ENCODE data around the gene PYGL.

The PYGL gene

DNA sequence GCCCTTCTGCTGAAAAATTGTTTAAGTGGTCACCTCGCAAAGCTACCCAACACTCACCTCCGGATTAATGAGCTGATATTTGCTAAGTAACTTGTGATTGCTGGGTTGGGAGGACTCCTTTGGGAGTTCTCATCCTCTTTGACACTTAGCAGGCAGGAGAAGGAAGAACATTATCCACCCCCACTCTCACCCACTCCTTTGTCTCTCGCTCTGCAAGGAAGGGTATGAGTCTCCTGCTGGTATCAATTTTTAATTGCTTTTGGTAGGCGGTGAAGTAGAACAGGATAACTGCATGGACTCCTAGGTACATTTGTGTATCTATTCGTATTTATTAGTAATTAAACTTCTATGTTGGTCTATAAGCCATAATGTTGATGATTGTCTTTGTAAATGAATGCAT, 79.3 kb downstream of the PYGL start:
- Histone ChIP-seq H3K27ac (ENCODE audit: insufficient read depth in 1 of 2, low read depth in 1 of 2, low read length in 2 of 2, poor library complexity in 1 of 2, severe bottlenecking in 2 of 2) (no peak overlapping the region), H3K36me3 (ENCODE audit: control insufficient read depth in 4 of 4, insufficient read depth in 4 of 4, low read length in 3 of 4) (no peaks in the 10 kb centered on the region), H3K4me3 (ENCODE audit: control insufficient read depth in 1 of 7, extremely low read depth in 1 of 7, insufficient read depth in 4 of 7, low read depth in 2 of 7, low read length in 6 of 7) (no peak overlapping the region), H3K27me3 (replicated peaks in 2 of 5; ENCODE audit: control insufficient read depth in 4 of 5, insufficient read depth in 5 of 5, low read length in 4 of 5) (no peaks in the 10 kb centered on the region), H3K9me3 (ENCODE audit: control extremely low read depth in 1 of 5, control insufficient read depth in 4 of 5, insufficient read depth in 2 of 5, low read depth in 1 of 5, low read length in 4 of 5) (no peaks in the 10 kb centered on the region), H3K4me1 (ENCODE audit: control extremely low read depth in 1 of 4, control insufficient read depth in 4 of 4, insufficient read depth in 4 of 4, low read length in 3 of 4) (peaks cover 10 to 25% (median 15%) of the 10 kb centered on the region in 4 experiments)
- ChIA-PET CTCF (interaction anchor here (1.2 to 1.8 kb wide), 6 partner anchors 33 to 91 kb away, joined by 3 to 9 read pairs (median 4); partner anchors contain the start of gene NIN), POLR2A (no interaction called here)
- DNase-seq: no peak
- no CpG with 5 or more reads among the region's 5 CpGs for WGBS (ENCODE audit: insufficient coverage)

DNA sequence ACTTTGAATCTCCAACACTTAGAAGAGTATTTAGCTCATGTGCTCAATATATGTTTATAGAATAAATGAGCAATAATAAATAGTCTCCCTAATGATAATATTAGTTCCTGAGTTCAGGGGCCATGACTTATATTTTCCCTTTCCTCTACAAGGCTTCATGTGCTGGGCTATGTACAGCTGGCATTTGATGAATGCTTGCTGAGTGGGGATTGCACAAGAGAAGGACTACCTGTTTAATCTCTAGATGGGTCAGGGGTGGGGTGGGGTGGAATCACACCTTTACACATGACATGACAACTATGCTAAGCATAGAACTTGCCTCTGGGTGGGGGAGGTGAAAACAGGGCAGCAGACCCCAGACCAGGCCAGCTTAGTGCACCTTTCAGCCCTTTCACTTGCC, 80.0 kb downstream of the PYGL start:
- Histone ChIP-seq H3K27me3 (replicated peaks in 2 of 5; ENCODE audit: control insufficient read depth in 4 of 5, insufficient read depth in 5 of 5, low read length in 4 of 5) (no peaks in the 10 kb centered on the region), H3K27ac (ENCODE audit: insufficient read depth in 1 of 2, low read depth in 1 of 2, low read length in 2 of 2, poor library complexity in 1 of 2, severe bottlenecking in 2 of 2) (no peak overlapping the region), H3K36me3 (ENCODE audit: control insufficient read depth in 4 of 4, insufficient read depth in 4 of 4, low read length in 3 of 4) (no peaks in the 10 kb centered on the region), H3K9me3 (ENCODE audit: control extremely low read depth in 1 of 5, control insufficient read depth in 4 of 5, insufficient read depth in 2 of 5, low read depth in 1 of 5, low read length in 4 of 5) (no peaks in the 10 kb centered on the region), H3K4me3 (ENCODE audit: control insufficient read depth in 1 of 7, extremely low read depth in 1 of 7, insufficient read depth in 4 of 7, low read depth in 2 of 7, low read length in 6 of 7) (no peak overlapping the region), H3K4me1 (ENCODE audit: control extremely low read depth in 1 of 4, control insufficient read depth in 4 of 4, insufficient read depth in 4 of 4, low read length in 3 of 4) (peaks cover 12 to 31% (median 21%) of the 10 kb centered on the region in 4 experiments)
- POLR2A ChIA-PET: no interaction called here
- DNase-seq: no peak
- CTCF ChIA-PET: interaction anchor here (1.2 to 8.0 kb wide), 6 partner anchors 33 to 90 kb away, joined by 3 to 131 read pairs (median 4); partner anchors contain the start of gene NIN

DNA sequence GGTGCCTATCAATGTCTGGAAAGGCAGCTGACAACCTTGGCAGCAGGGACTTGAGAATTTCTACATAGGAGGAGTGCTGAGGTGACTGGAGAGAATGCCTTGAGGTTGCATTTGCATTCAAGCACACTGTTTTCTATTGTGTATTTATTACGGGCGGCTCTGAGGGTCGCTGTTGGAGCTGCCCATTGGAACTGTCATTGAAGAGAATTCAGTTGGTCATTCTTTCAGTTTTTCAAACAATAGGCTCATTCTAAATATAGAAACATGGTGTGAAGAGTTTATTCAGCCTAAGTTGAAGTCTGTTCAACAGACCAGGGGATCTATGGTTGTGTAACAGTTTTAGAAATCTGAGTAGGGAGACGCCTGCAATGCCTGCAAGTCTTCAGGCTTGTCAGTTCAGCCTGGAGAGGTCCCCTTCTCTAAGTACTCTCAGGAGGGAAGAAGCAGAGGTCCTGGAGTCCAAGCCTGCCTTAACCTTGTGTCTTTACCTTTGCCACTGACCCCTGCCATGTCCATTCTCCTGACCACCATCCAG, 82.2 kb downstream of the PYGL start:
- ChIA-PET CTCF (interaction anchor here (0.8 to 8.0 kb wide), 10 partner anchors 24 to 261 kb away, joined by 3 to 131 read pairs (median 3); partner anchors contain the start of gene PYGL), POLR2A (interaction anchor here (0.6 to 7.8 kb wide), 2 partner anchors 32 to 194 kb away, joined by 3 to 37 read pairs; partner anchors contain the start of genes NIN and SAV1)
- no peaks in the 10 kb centered on the region for H3K36me3 ChIP-seq (ENCODE audit: control insufficient read depth in 4 of 4, insufficient read depth in 4 of 4, low read length in 3 of 4)
- H3K9me3 ChIP-seq (ENCODE audit: control extremely low read depth in 1 of 5, control insufficient read depth in 4 of 5, insufficient read depth in 2 of 5, low read depth in 1 of 5, low read length in 4 of 5): no peaks in the 10 kb centered on the region
- WGBS (ENCODE audit: insufficient coverage): 100% methylated on average over 3 of the region's 4 CpGs
- no peak overlapping the region for H3K4me3 ChIP-seq (ENCODE audit: control insufficient read depth in 1 of 7, extremely low read depth in 1 of 7, insufficient read depth in 4 of 7, low read depth in 2 of 7, low read length in 6 of 7)
- H3K4me1 ChIP-seq (ENCODE audit: control extremely low read depth in 1 of 4, control insufficient read depth in 4 of 4, insufficient read depth in 4 of 4, low read length in 3 of 4): peaks cover 12 to 35% (median 29%) of the 10 kb centered on the region in 4 experiments
- H3K27me3 ChIP-seq (replicated peaks in 2 of 5; ENCODE audit: control insufficient read depth in 4 of 5, insufficient read depth in 5 of 5, low read length in 4 of 5): no peaks in the 10 kb centered on the region
- no peak for DNase-seq
- no peak overlapping the region for H3K27ac ChIP-seq (ENCODE audit: insufficient read depth in 1 of 2, low read depth in 1 of 2, low read length in 2 of 2, poor library complexity in 1 of 2, severe bottlenecking in 2 of 2)

DNA sequence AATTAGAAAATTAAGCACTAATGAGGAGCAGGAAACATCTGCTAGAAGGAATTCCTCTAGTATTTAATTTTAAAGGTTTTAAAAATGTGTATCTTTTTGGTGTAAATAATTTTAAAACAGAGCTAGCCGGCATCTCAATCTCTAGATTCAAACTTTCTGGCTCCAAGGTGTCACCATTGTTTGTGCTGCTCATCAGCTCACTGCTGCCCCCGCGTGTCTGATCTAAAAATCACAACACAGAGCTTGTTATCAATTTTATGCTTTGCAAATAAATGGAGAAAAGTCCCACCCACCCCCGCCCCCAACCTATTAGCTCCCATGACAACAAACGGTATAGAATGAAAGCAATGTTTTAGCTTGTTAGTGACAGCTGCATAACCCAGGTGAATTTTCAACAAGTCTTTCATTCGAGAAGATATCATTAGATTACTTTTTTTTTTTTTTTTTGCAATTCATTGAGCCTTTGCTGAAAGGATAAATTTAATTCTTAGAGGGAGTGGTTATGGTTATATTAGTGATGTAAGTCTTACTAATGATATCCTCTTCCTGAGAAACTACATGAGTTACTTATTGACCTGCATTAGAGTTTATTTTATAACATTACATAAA, 83.7 kb downstream of the PYGL start:
- peak; percentile 91 to 93 (median 92) for DNase-seq
- peaks cover 4 to 32% (median 32%) of the 10 kb centered on the region in 4 experiments for H3K4me1 ChIP-seq (ENCODE audit: control extremely low read depth in 1 of 4, control insufficient read depth in 4 of 4, insufficient read depth in 4 of 4, low read length in 3 of 4)
- no CpG with 5 or more reads among the region's 6 CpGs for WGBS (ENCODE audit: insufficient coverage)
- H3K27ac ChIP-seq (ENCODE audit: insufficient read depth in 1 of 2, low read depth in 1 of 2, low read length in 2 of 2, poor library complexity in 1 of 2, severe bottlenecking in 2 of 2): peak overlapping the region; percentile 13 to 66
- no peaks in the 10 kb centered on the region for H3K9me3 ChIP-seq (ENCODE audit: control extremely low read depth in 1 of 5, control insufficient read depth in 4 of 5, insufficient read depth in 2 of 5, low read depth in 1 of 5, low read length in 4 of 5)
- H3K36me3 ChIP-seq (ENCODE audit: control insufficient read depth in 4 of 4, insufficient read depth in 4 of 4, low read length in 3 of 4): no peaks in the 10 kb centered on the region
- H3K27me3 ChIP-seq (replicated peaks in 2 of 5; ENCODE audit: control insufficient read depth in 4 of 5, insufficient read depth in 5 of 5, low read length in 4 of 5): no peaks in the 10 kb centered on the region
- POLR2A ChIA-PET: interaction anchor here (0.5 to 7.8 kb wide), 5 partner anchors 30 to 1175 kb away, joined by 3 to 37 read pairs (median 3); partner anchors contain the start of gene NIN
- CTCF ChIA-PET: interaction anchor here (0.6 to 8.0 kb wide), 25 partner anchors 9 to 262 kb away, joined by 3 to 131 read pairs (median 5); partner anchors contain the start of genes ABHD12B and NIN
- H3K4me3 ChIP-seq (ENCODE audit: control insufficient read depth in 1 of 7, extremely low read depth in 1 of 7, insufficient read depth in 4 of 7, low read depth in 2 of 7, low read length in 6 of 7): peak overlapping the region in 6 of 7 experiments; percentile 65 to 92 (median 79)

DNA sequence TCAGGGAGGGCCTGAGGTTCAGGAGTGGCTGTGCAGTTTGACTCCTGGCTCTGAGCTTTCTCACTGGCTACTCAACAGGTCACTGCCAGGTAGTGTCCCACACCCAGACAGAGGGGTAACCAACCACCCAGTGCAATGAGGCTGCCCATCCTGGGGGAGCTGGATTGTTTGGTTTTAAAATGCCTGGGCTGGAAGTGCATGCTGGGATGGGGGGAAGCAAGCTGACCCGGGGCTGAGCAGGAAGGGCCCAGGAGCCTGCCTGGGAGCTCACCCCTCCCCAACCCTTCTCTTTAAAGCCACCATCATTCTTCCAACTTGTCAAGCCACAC, 85.0 kb downstream of the PYGL start:
- H3K27ac ChIP-seq (ENCODE audit: insufficient read depth in 1 of 2, low read depth in 1 of 2, low read length in 2 of 2, poor library complexity in 1 of 2, severe bottlenecking in 2 of 2): peak overlapping the region in 1 of 2 experiments; percentile 66
- no peaks in the 10 kb centered on the region for H3K27me3 ChIP-seq (replicated peaks in 2 of 5; ENCODE audit: control insufficient read depth in 4 of 5, insufficient read depth in 5 of 5, low read length in 4 of 5)
- WGBS (ENCODE audit: insufficient coverage): no CpG with 5 or more reads among the region's 1 CpG
- no peak for DNase-seq
- no peaks in the 10 kb centered on the region for H3K9me3 ChIP-seq (ENCODE audit: control extremely low read depth in 1 of 5, control insufficient read depth in 4 of 5, insufficient read depth in 2 of 5, low read depth in 1 of 5, low read length in 4 of 5)
- no peaks in the 10 kb centered on the region for H3K36me3 ChIP-seq (ENCODE audit: control insufficient read depth in 4 of 4, insufficient read depth in 4 of 4, low read length in 3 of 4)
- peaks cover 5 to 42% (median 38%) of the 10 kb centered on the region in 4 experiments for H3K4me1 ChIP-seq (ENCODE audit: control extremely low read depth in 1 of 4, control insufficient read depth in 4 of 4, insufficient read depth in 4 of 4, low read length in 3 of 4)
- ChIA-PET POLR2A (interaction anchor here (7.8 kb wide), 1 partner anchor 29 kb away, joined by 37 read pairs; the partner anchor contains the start of gene NIN), CTCF (interaction anchor here (1.0 to 8.0 kb wide), 17 partner anchors 9 to 240 kb away, joined by 3 to 131 read pairs (median 8); partner anchors contain the start of genes ABHD12B and NIN)
- peak overlapping the region in 6 of 7 experiments; percentile 65 to 92 (median 79) for H3K4me3 ChIP-seq (ENCODE audit: control insufficient read depth in 1 of 7, extremely low read depth in 1 of 7, insufficient read depth in 4 of 7, low read depth in 2 of 7, low read length in 6 of 7)

DNA sequence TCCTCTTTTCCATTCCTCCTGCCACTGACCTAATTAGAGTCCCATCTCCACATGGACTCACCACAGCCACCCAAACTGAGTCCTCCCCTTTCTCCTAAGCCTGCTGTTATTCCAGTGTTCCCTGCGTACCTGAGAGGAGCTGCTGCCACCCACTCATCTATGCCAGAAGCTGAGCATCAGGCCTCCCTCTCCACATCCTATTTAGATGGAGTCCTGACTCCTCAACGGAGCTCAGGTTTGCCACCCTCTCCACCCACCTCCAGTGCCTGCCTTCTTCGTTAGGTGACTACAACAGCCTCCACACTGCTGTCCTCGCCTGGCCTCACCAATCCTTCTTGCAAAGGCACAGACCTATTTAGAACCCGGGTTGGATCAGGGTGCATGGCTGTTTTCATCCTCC, 87.6 kb downstream of the PYGL start:
- POLR2A ChIA-PET: interaction anchor here (0.8 to 7.8 kb wide), 2 partner anchors 12 to 26 kb away, joined by 3 to 37 read pairs; partner anchors contain the start of gene NIN
- no peaks in the 10 kb centered on the region for H3K36me3 ChIP-seq (ENCODE audit: control insufficient read depth in 4 of 4, insufficient read depth in 4 of 4, low read length in 3 of 4)
- 95% methylated on average over 4 of the region's 5 CpGs for WGBS (ENCODE audit: insufficient coverage)
- no peaks in the 10 kb centered on the region for H3K27me3 ChIP-seq (replicated peaks in 2 of 5; ENCODE audit: control insufficient read depth in 4 of 5, insufficient read depth in 5 of 5, low read length in 4 of 5)
- CTCF ChIA-PET: interaction anchor here (0.8 to 8.0 kb wide), 12 partner anchors 9 to 806 kb away, joined by 3 to 131 read pairs (median 7); no protein-coding TSS in a partner anchor
- H3K27ac ChIP-seq (ENCODE audit: insufficient read depth in 1 of 2, low read depth in 1 of 2, low read length in 2 of 2, poor library complexity in 1 of 2, severe bottlenecking in 2 of 2): peak overlapping the region in 1 of 2 experiments; percentile 17
- no peak for DNase-seq
- H3K4me1 ChIP-seq (ENCODE audit: control extremely low read depth in 1 of 4, control insufficient read depth in 4 of 4, insufficient read depth in 4 of 4, low read length in 3 of 4): peaks cover 8 to 48% (median 45%) of the 10 kb centered on the region in 4 experiments
- no peak overlapping the region for H3K4me3 ChIP-seq (ENCODE audit: control insufficient read depth in 1 of 7, extremely low read depth in 1 of 7, insufficient read depth in 4 of 7, low read depth in 2 of 7, low read length in 6 of 7)
- H3K9me3 ChIP-seq (ENCODE audit: control extremely low read depth in 1 of 5, control insufficient read depth in 4 of 5, insufficient read depth in 2 of 5, low read depth in 1 of 5, low read length in 4 of 5): no peaks in the 10 kb centered on the region
